ENCODE results near the gene MLXIP. TPM values are rescaled to one million over a fixed set of nuclear protein-coding genes. Genes with fewer than 3 reads are reported as not detected.

MLXIP gene
- total and polyA plus RNA-seq, 9 of the 15 experiments (the other 6 are each of a cell fraction or from before 2014, with no cell fraction given): 2.2 to 66.3 (median 18.1) TPM

GRCh38 chr12:122082621-122083356 is 4.2 kb downstream of the MLXIP start (continued):
- no peak for TF ChIP-seq CHD7 (IDR thresholded peaks at IDR 0.05; ENCODE audit: low read depth, low read length)
- TF ChIP-seq PRDM10 (IDR thresholded peaks at IDR 0.05; ENCODE audit: partially characterized antibody): peak; percentile 44
- peak in 1 of 2 experiments; percentile 34; a peak in 1 of 4 replicates for TF ChIP-seq HDAC1 (IDR thresholded peaks at IDR 0.05)
- TF ChIP-seq MEF2D (tag; conservative IDR thresholded peaks at IDR 0.05; ENCODE audit: low read depth): peak; percentile 54; the same call in 1 of the 2 replicates
- TF ChIP-seq NEUROD1 (IDR thresholded peaks at IDR 0.05; ENCODE audit: borderline replicate concordance, low read depth, low read length, partially characterized antibody): peak; percentile 24
- TF ChIP-seq USF2 (CRISPR knock-in tag; IDR thresholded peaks at IDR 0.05): no peak
- TF ChIP-seq CHD1 (IDR thresholded peaks at IDR 0.05; ENCODE audit: low read length): no peak
- 0 out of 2 replicates have a peak, but pooled peaks have one; percentile 56 for TF ChIP-seq DMBX1 (CRISPR knock-in tag; IDR thresholded peaks at IDR 0.05; ENCODE audit: borderline replicate concordance)
- no peak for TF ChIP-seq ASH1L (IDR thresholded peaks at IDR 0.05; ENCODE audit: borderline replicate concordance, low read depth, partially characterized antibody)
- no peak for TF ChIP-seq SREBF1 (IDR thresholded peaks at IDR 0.05; ENCODE audit: borderline replicate concordance, low read depth, low read length)

Measured in K562 (cell line).